ENCODE measurements around the gene FAM53A. TPM values are rescaled to one million over a fixed set of nuclear protein-coding genes. Genes with fewer than 3 reads are reported as not detected.
"Not testable (repeated sequence)": the region's sequence is repeated elsewhere in the genome, so short reads cannot be mapped to it uniquely, and the experiment has no call there.

Gene FAM53A
- total RNA-seq, 4 donors from 2014 or later = 1.3 to 3.2 TPM; not detected in 2

DNA sequence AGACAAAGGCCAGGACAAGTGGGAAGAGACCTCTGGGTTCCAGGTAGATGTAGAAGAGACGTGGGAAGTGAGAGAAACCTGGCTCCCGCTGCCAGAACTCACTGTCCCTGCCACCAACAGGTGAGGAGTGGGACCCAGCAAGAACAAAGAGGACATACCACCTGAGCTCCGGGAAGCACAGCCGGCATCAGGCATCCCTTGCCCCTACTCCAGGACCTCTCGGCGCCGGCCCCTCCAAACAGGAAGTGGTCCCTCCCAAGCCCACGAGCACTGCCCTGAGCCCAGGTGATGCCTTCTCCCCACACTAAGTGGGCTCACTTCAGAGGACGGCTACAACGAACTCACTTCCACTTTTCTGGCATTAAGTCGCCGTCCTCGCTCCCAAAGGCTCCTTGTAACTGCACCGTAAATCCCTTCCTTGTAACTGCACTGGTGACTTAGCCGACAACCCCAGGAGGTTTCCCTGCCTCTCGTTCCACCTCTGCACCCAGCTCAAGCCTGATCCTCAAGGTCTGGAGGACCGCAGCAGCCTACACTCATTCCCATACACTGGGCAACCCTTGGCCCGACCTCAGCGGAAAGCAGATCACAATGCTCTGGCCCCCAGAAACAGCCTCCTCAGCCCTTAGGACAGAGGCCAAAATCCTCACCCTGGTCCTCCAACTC is 8.8 kb downstream of the FAM53A start:
- DNase-seq = no peak
- Histone ChIP-seq H3K4me1 (no peaks in the 10 kb centered on the region), H3K27me3 (no peaks in the 10 kb centered on the region), H3K9me3 (no peaks in the 10 kb centered on the region), H3K4me3 (no peak overlapping the region), H3K27ac (no peak overlapping the region), H3K36me3 (no peaks in the 10 kb centered on the region)
- intact Hi-C loops (cut with DNase I; ENCODE audit: low total_unique reads) = no loop called here
- no peak for TF ChIP-seq POLR2A (IDR thresholded peaks at IDR 0.05)
- TF ChIP-seq, protein P1, sequence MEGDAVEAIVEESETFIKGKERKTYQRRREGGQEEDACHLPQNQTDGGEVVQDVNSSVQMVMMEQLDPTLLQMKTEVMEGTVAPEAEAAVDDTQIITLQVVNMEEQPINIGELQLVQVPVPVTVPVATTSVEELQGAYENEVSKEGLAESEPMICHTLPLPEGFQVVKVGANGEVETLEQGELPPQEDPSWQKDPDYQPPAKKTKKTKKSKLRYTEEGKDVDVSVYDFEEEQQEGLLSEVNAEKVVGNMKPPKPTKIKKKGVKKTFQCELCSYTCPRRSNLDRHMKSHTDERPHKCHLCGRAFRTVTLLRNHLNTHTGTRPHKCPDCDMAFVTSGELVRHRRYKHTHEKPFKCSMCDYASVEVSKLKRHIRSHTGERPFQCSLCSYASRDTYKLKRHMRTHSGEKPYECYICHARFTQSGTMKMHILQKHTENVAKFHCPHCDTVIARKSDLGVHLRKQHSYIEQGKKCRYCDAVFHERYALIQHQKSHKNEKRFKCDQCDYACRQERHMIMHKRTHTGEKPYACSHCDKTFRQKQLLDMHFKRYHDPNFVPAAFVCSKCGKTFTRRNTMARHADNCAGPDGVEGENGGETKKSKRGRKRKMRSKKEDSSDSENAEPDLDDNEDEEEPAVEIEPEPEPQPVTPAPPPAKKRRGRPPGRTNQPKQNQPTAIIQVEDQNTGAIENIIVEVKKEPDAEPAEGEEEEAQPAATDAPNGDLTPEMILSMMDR (IDR thresholded peaks at IDR 0.05) = no peak

DNA sequence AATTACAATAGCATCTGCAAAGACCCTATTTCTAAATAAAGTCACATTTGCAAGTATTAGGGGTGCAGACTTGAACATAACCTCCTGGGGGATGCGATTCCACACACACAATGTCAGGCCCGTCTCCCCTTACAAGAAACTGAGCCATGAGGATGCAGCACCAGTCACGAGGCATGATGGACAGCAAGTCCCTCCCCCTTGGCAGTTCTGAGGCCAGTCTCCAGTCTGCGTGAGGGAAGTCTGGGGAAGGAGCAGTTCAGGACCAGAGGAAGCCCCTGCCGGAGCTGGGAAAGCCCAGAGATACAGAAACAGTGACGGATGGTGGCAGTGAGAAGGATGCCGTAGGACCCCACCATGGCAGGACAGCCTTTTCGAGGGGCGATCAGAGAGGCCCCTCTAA is 9.4 kb downstream of the FAM53A start:
- no peak overlapping the region for H3K4me3 ChIP-seq
- intact Hi-C loops (cut with DNase I; ENCODE audit: low total_unique reads) = no loop called here
- H3K27me3 ChIP-seq = no peaks in the 10 kb centered on the region
- no peaks in the 10 kb centered on the region for H3K4me1 ChIP-seq
- H3K9me3 ChIP-seq = no peaks in the 10 kb centered on the region
- H3K36me3 ChIP-seq = no peaks in the 10 kb centered on the region
- TF ChIP-seq, protein P1 (IDR thresholded peaks at IDR 0.05) = no peak
- TF ChIP-seq POLR2A (IDR thresholded peaks at IDR 0.05) = no peak
- H3K27ac ChIP-seq = no peak overlapping the region
- no peak for DNase-seq

DNA sequence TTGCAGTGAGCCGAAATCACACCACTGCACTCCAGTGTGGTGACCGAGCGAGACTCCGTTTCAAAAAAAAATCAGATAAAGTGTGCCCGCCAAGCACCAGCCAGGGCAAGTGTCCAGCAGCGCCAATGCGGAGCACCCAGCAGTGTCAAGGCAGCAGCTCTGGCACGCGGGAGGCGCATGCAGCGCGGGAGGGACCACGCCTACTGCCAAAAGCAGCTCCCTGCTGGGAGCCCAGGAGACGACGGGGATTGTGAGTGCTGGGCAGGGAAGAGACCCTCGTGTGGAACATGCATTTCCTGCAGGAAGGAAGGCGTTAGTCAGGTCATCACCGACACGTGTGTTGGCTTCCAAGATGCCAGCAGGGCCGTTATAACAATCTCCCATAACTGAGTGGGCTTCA is 10.4 kb downstream of the FAM53A start:
- Histone ChIP-seq H3K27ac (no peak overlapping the region), H3K4me3 (no peak overlapping the region), H3K36me3 (no peaks in the 10 kb centered on the region), H3K27me3 (no peaks in the 10 kb centered on the region), H3K9me3 (no peaks in the 10 kb centered on the region), H3K4me1 (no peaks in the 10 kb centered on the region)
- DNase-seq = no peak
- intact Hi-C loops (cut with DNase I; ENCODE audit: low total_unique reads) = no loop called here
- TF ChIP-seq, protein P1 (IDR thresholded peaks at IDR 0.05) = no peak
- no peak for TF ChIP-seq POLR2A (IDR thresholded peaks at IDR 0.05)

DNA sequence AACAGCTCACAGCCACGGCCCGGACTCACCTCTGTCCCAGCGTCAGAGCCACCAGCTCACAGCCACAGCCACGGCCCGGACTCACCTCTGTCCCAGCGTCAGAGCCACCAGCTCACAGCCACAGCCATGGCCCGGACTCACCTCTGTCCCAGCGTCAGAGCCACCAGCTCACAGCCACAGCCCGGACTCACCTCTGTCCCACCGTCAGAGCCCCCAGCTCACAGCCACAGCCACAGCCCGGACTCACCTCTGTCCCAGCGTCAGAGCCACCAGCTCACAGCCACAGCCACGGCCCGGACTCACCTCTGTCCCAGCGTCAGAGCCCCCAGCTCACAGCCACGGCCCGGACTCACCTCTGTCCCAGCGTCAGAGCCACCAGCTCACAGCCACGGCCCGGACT is 13.1 kb downstream of the FAM53A start:
- H3K36me3 ChIP-seq; intact Hi-C loops (cut with DNase I; ENCODE audit: low total_unique reads); H3K27me3 ChIP-seq; H3K27ac ChIP-seq; H3K4me1 ChIP-seq; H3K4me3 ChIP-seq; DNase-seq; H3K9me3 ChIP-seq: not testable (repeated sequence)

DNA sequence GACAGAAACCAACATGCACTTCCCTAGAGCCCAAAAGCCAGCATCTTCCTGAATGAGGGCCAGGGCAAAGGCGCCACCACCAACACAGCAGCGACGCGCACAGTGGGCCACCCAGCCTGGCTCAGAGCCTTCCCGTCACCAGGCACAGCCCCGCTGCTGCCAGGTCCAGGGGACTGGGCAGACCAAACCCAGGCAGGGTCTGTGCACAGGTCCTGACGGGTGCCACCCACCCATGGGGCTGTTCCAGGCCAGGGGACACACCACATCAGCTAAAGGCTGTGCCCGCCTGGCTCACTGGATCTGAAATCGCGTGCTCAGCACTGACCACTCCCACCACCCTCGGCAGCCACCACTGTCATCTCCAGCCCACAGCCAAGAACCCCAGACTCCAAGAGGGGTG is 13.8 kb downstream of the FAM53A start:
- Histone ChIP-seq H3K36me3 (no peaks in the 10 kb centered on the region), H3K27me3 (no peaks in the 10 kb centered on the region), H3K9me3 (no peaks in the 10 kb centered on the region), H3K4me3 (no peak overlapping the region), H3K4me1 (no peaks in the 10 kb centered on the region), H3K27ac (no peak overlapping the region)
- TF ChIP-seq, protein P1 (IDR thresholded peaks at IDR 0.05) = no peak
- no peak for TF ChIP-seq POLR2A (IDR thresholded peaks at IDR 0.05)
- no peak for DNase-seq
- intact Hi-C loops (cut with DNase I; ENCODE audit: low total_unique reads) = no loop called here

DNA sequence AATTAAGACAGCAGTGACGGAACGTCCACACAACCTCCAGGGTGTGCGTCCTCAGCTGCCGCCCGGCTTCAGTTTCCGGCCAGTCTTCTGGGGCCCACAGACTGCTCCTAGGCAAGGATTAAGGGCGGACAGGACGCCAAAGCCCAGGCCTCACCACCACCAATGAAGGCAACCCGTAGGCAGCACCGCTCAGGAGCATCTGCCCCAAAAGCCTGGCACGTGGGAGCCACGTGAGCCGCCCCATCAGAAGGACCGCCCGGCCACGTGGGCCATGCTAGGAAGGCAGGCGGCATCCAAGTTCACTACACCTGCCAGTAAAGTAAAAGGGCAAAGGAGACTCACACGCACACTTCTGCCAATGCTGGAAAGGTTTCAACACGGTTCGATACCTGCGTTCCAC is 14.3 kb downstream of the FAM53A start:
- intact Hi-C loops (cut with DNase I; ENCODE audit: low total_unique reads) = no loop called here

More for the DNA sequence above, 14.3 kb downstream of the FAM53A start:
- no peaks in the 10 kb centered on the region for H3K9me3 ChIP-seq
- DNase-seq = no peak
- H3K36me3 ChIP-seq = no peaks in the 10 kb centered on the region
- H3K27me3 ChIP-seq = no peaks in the 10 kb centered on the region
- H3K4me1 ChIP-seq = no peaks in the 10 kb centered on the region
- TF ChIP-seq, protein P1 (IDR thresholded peaks at IDR 0.05) = no peak
- TF ChIP-seq POLR2A (IDR thresholded peaks at IDR 0.05) = no peak
- no peak overlapping the region for H3K4me3 ChIP-seq
- no peak overlapping the region for H3K27ac ChIP-seq
